Measurements from ENCODE around the gene TUSC2.

The TUSC2 gene

DNA sequence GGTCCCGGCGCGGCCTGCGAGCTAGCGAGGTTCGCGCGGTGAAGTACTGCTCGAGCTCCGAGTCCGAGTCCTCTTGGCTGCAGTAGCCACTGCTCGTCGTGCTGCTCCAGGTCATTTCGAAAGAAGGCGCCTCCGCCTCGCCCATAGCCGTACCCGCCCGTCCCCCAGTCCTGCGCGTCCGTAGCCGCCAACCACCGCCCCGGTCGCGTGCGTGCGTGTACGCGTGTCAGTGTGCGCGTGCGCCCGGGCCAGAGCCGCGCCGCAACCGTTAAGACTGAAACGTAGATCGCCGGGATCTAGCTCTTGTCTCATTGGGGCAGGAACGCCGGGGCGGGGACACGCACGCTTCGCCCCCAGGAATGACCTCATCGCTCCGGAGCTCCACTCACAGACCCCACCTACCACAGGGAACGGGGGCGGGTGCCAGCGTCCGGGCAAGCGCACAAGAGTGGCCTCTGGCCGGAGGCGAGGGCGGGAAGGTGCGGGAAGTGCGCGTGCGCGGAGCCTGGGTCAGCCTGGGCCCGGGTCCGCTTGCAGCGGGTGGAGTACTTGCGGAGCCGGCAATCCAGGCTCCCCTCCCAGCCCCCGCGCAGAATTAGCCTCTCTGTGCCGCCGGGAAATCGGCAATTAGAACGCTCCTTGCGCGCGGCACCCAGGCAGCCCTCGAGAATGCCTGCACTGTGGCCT is 9.3 kb upstream of the TUSC2 start (continued):
- TF ChIP-seq, protein P1, sequence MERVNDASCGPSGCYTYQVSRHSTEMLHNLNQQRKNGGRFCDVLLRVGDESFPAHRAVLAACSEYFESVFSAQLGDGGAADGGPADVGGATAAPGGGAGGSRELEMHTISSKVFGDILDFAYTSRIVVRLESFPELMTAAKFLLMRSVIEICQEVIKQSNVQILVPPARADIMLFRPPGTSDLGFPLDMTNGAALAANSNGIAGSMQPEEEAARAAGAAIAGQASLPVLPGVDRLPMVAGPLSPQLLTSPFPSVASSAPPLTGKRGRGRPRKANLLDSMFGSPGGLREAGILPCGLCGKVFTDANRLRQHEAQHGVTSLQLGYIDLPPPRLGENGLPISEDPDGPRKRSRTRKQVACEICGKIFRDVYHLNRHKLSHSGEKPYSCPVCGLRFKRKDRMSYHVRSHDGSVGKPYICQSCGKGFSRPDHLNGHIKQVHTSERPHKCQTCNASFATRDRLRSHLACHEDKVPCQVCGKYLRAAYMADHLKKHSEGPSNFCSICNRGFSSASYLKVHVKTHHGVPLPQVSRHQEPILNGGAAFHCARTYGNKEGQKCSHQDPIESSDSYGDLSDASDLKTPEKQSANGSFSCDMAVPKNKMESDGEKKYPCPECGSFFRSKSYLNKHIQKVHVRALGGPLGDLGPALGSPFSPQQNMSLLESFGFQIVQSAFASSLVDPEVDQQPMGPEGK (tag by site-specific recombination; IDR thresholded peaks at IDR 0.05): peak; percentile 95
- TF ChIP-seq ZNF747 (tag by site-specific recombination; IDR thresholded peaks at IDR 0.05) (no peak), IKZF3 (tag by site-specific recombination; IDR thresholded peaks at IDR 0.05) (no peak; the same call in 1 of the 2 replicates), ZNF660 (tag by site-specific recombination; IDR thresholded peaks at IDR 0.05) (0 out of 2 replicates have a peak, but pooled peaks have one; percentile 31), ZNF354C (tag by site-specific recombination; IDR thresholded peaks at IDR 0.05; ENCODE audit: borderline replicate concordance, low read depth) (no peak), ZNF133 (tag by site-specific recombination; IDR thresholded peaks at IDR 0.05) (peak; percentile 31; the same call in 1 of the 2 replicates), ZNF521 (tag by site-specific recombination; IDR thresholded peaks at IDR 0.05) (no peak), BCL11A (tag by site-specific recombination; IDR thresholded peaks at IDR 0.05; ENCODE audit: low read depth) (no peak), ZNF664 (tag by site-specific recombination; IDR thresholded peaks at IDR 0.05) (no peak), ZNF624 (tag by site-specific recombination; IDR thresholded peaks at IDR 0.05) (no peak), GLI4 (tag by site-specific recombination; IDR thresholded peaks at IDR 0.05) (no peak), SCRT1 (tag by site-specific recombination; IDR thresholded peaks at IDR 0.05; ENCODE audit: borderline replicate concordance) (no peak), ZNF211 (tag by site-specific recombination; IDR thresholded peaks at IDR 0.05; ENCODE audit: low read depth) (no peak), ZNF175 (tag by site-specific recombination; IDR thresholded peaks at IDR 0.05) (no peak), ZNF610 (tag by site-specific recombination; IDR thresholded peaks at IDR 0.05; ENCODE audit: borderline replicate concordance) (no peak), YY1 (tag by site-specific recombination; IDR thresholded peaks at IDR 0.05) (no peak), ZNF623 (tag by site-specific recombination; IDR thresholded peaks at IDR 0.05) (no peak), ZNF112 (tag by site-specific recombination; IDR thresholded peaks at IDR 0.05) (no peak), ZNF423 (tag by site-specific recombination; IDR thresholded peaks at IDR 0.05) (no peak), ZNF221 (tag by site-specific recombination; IDR thresholded peaks at IDR 0.05; ENCODE audit: borderline replicate concordance) (no peak), SP2 (tag by site-specific recombination; IDR thresholded peaks at IDR 0.05) (peak; percentile 92), ZNF394 (tag by site-specific recombination; IDR thresholded peaks at IDR 0.05; ENCODE audit: borderline replicate concordance) (no peak)
- TF ChIP-seq, protein P2, sequence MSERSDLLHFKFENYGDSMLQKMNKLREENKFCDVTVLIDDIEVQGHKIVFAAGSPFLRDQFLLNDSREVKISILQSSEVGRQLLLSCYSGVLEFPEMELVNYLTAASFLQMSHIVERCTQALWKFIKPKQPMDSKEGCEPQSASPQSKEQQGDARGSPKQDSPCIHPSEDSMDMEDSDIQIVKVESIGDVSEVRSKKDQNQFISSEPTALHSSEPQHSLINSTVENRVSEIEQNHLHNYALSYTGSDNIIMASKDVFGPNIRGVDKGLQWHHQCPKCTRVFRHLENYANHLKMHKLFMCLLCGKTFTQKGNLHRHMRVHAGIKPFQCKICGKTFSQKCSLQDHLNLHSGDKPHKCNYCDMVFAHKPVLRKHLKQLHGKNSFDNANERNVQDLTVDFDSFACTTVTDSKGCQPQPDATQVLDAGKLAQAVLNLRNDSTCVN (tag by site-specific recombination; optimal IDR thresholded peaks at IDR 0.05): peak; percentile 100
- TF ChIP-seq, protein P3, sequence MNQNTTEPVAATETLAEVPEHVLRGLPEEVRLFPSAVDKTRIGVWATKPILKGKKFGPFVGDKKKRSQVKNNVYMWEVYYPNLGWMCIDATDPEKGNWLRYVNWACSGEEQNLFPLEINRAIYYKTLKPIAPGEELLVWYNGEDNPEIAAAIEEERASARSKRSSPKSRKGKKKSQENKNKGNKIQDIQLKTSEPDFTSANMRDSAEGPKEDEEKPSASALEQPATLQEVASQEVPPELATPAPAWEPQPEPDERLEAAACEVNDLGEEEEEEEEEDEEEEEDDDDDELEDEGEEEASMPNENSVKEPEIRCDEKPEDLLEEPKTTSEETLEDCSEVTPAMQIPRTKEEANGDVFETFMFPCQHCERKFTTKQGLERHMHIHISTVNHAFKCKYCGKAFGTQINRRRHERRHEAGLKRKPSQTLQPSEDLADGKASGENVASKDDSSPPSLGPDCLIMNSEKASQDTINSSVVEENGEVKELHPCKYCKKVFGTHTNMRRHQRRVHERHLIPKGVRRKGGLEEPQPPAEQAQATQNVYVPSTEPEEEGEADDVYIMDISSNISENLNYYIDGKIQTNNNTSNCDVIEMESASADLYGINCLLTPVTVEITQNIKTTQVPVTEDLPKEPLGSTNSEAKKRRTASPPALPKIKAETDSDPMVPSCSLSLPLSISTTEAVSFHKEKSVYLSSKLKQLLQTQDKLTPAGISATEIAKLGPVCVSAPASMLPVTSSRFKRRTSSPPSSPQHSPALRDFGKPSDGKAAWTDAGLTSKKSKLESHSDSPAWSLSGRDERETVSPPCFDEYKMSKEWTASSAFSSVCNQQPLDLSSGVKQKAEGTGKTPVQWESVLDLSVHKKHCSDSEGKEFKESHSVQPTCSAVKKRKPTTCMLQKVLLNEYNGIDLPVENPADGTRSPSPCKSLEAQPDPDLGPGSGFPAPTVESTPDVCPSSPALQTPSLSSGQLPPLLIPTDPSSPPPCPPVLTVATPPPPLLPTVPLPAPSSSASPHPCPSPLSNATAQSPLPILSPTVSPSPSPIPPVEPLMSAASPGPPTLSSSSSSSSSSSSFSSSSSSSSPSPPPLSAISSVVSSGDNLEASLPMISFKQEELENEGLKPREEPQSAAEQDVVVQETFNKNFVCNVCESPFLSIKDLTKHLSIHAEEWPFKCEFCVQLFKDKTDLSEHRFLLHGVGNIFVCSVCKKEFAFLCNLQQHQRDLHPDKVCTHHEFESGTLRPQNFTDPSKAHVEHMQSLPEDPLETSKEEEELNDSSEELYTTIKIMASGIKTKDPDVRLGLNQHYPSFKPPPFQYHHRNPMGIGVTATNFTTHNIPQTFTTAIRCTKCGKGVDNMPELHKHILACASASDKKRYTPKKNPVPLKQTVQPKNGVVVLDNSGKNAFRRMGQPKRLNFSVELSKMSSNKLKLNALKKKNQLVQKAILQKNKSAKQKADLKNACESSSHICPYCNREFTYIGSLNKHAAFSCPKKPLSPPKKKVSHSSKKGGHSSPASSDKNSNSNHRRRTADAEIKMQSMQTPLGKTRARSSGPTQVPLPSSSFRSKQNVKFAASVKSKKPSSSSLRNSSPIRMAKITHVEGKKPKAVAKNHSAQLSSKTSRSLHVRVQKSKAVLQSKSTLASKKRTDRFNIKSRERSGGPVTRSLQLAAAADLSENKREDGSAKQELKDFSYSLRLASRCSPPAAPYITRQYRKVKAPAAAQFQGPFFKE (tag by site-specific recombination; IDR thresholded peaks at IDR 0.05; ENCODE audit: borderline replicate concordance): no peak
- TF ChIP-seq, protein P4, sequence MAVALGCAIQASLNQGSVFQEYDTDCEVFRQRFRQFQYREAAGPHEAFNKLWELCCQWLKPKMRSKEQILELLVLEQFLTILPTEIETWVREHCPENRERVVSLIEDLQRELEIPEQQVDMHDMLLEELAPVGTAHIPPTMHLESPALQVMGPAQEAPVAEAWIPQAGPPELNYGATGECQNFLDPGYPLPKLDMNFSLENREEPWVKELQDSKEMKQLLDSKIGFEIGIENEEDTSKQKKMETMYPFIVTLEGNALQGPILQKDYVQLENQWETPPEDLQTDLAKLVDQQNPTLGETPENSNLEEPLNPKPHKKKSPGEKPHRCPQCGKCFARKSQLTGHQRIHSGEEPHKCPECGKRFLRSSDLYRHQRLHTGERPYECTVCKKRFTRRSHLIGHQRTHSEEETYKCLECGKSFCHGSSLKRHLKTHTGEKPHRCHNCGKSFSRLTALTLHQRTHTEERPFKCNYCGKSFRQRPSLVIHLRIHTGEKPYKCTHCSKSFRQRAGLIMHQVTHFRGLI (tag by site-specific recombination; IDR thresholded peaks at IDR 0.05): no peak
- TF ChIP-seq, protein P5, sequence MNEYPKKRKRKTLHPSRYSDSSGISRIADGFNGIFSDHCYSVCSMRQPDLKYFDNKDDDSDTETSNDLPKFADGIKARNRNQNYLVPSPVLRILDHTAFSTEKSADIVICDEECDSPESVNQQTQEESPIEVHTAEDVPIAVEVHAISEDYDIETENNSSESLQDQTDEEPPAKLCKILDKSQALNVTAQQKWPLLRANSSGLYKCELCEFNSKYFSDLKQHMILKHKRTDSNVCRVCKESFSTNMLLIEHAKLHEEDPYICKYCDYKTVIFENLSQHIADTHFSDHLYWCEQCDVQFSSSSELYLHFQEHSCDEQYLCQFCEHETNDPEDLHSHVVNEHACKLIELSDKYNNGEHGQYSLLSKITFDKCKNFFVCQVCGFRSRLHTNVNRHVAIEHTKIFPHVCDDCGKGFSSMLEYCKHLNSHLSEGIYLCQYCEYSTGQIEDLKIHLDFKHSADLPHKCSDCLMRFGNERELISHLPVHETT (tag by site-specific recombination; IDR thresholded peaks at IDR 0.05): 0 out of 2 replicates have a peak, but pooled peaks have one; percentile 7
- TF ChIP-seq, protein P6, sequence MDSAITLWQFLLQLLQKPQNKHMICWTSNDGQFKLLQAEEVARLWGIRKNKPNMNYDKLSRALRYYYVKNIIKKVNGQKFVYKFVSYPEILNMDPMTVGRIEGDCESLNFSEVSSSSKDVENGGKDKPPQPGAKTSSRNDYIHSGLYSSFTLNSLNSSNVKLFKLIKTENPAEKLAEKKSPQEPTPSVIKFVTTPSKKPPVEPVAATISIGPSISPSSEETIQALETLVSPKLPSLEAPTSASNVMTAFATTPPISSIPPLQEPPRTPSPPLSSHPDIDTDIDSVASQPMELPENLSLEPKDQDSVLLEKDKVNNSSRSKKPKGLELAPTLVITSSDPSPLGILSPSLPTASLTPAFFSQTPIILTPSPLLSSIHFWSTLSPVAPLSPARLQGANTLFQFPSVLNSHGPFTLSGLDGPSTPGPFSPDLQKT (IDR thresholded peaks at IDR 0.05; ENCODE audit: borderline replicate concordance, low read depth, low read length): no peak
